Brain microvascular endothelial cell (primary cell): Measurements from ENCODE around the gene E2F7.

Experiments used
- DNase-seq: peaks from one replicate; pipeline ENCODE4 v3.0.0-alpha.2; 2020
- H3K27ac ChIP-seq: fragments of 250-450 bp; sonication (Bioruptor Pico); 2 replicates; pipeline ENCODE4 v1.5.1; 2020; ENCODE audit warnings: mild to moderate bottlenecking, moderate library complexity
- H3K27me3 ChIP-seq: fragments of 250-450 bp; sonication (Bioruptor Pico); replicated peaks from 2 replicates; pipeline ENCODE4 v1.5.1; 2020; ENCODE audit warnings: mild to moderate bottlenecking
- H3K36me3 ChIP-seq: fragments of 250-450 bp; sonication (Bioruptor Pico); replicated peaks from 2 replicates; pipeline ENCODE4 v1.5.1; 2020; ENCODE audit warnings: mild to moderate bottlenecking
- H3K4me3 ChIP-seq: 2 replicates; pipeline ENCODE4 v1.5.1; 2011; ENCODE audit warnings: low read depth, mild to moderate bottlenecking, control low read depth, low read length, moderate library complexity
- CTCF ChIP-seq: IDR thresholded peaks from 2 replicates; pipeline ENCODE4 v1.5.1; 2011; ENCODE audit warnings: low read depth, mild to moderate bottlenecking, moderate library complexity, low read length, control low read depth, inconsistent platforms; ENCODE audit errors: missing control alignments
- in situ Hi-C: cut with HindIII; loops from 2 replicates; pipeline ENCODE4 v1.10.0; 2017; ENCODE audit warnings: low sequenced_read_pairs, low pct_ligation_motif_present

E2F7 gene

GRCh38 chr12:77040231-77040630, 25.1 kb downstream of the E2F7 start:
- Histone ChIP-seq H3K4me3 (no peak overlapping the region), H3K27ac (no peak overlapping the region), H3K27me3 (no peaks in the 10 kb centered on the region), H3K36me3 (peaks cover 8% of the 10 kb centered on the region)
- no peak for TF ChIP-seq CTCF
- in situ Hi-C loops, result no loop called here
- no peak for DNase-seq

GRCh38 chr12:77035226-77035625, 30.1 kb downstream of the E2F7 start:
- in situ Hi-C loops, result no loop called here
- Histone ChIP-seq H3K27ac (no peak overlapping the region), H3K4me3 (no peak overlapping the region), H3K36me3 (no peaks in the 10 kb centered on the region), H3K27me3 (no peaks in the 10 kb centered on the region)
- no peak for TF ChIP-seq CTCF
- no peak for DNase-seq

- peaks cover 8% of the 10 kb centered on the region for H3K36me3 ChIP-seq
- DNase-seq, result no peak
- no peak overlapping the region for H3K27ac ChIP-seq
- in situ Hi-C loops, result no loop called here
- no peak for TF ChIP-seq CTCF
- H3K27me3 ChIP-seq, result no peaks in the 10 kb centered on the region
- H3K4me3 ChIP-seq, result no peak overlapping the region
Measured at GRCh38 chr12:77033658-77034536, 31.5 kb downstream of the E2F7 start.

- Histone ChIP-seq H3K4me3 (no peak overlapping the region), H3K27me3 (no peaks in the 10 kb centered on the region), H3K27ac (peak overlapping the region; percentile 27), H3K36me3 (peaks cover 11% of the 10 kb centered on the region)
- no peak for DNase-seq
- in situ Hi-C loops, result no loop called here
- no peak for TF ChIP-seq CTCF
Measured at GRCh38 chr12:77032406-77032805, 33.0 kb downstream of the E2F7 start.

GRCh38 chr12:77031745-77032144, 33.6 kb downstream of the E2F7 start:
- Histone ChIP-seq H3K27ac (peak overlapping the region; percentile 27), H3K36me3 (peaks cover 14% of the 10 kb centered on the region)
- DNase-seq, result peak; percentile 35

More at GRCh38 chr12:77031745-77032144, 33.6 kb downstream of the E2F7 start:
- Histone ChIP-seq H3K27me3 (no peaks in the 10 kb centered on the region), H3K4me3 (no peak overlapping the region)
- in situ Hi-C loops, result no loop called here
- TF ChIP-seq CTCF, result no peak
